PFSK-1 (cell line): Measurements from ENCODE around the gene C1orf52.

Experiments used
- FOXP2 ChIP-seq: optimal IDR thresholded peaks from 2 replicates; pipeline ENCODE3; 2011; ENCODE audit warnings: borderline replicate concordance, control low read depth, inconsistent platforms; ENCODE audit not compliant: insufficient read depth; ENCODE audit errors: extremely low read length, extremely low read depth
- POLR2AphosphoS5 ChIP-seq: IDR thresholded peaks from 2 replicates; pipeline ENCODE4 v1.6.1; 2012; ENCODE audit warnings: low read depth, mild to moderate bottlenecking, control low read depth, low read length, moderate library complexity
- SIN3A ChIP-seq: IDR thresholded peaks from 2 replicates; pipeline ENCODE4 v1.6.1; 2012; ENCODE audit warnings: mild to moderate bottlenecking, low read length, moderate library complexity, borderline replicate concordance; ENCODE audit not compliant: insufficient read depth

- TF ChIP-seq POLR2AphosphoS5 (no peak), FOXP2 (no peak), SIN3A (no peak)
These were observed 39.4 kb downstream of the C1orf52 start for GRCh38 chr1:85219853-85220610.
